ENCODE results near the gene FCGBP. TPM values are rescaled to one million over a fixed set of nuclear protein-coding genes. Genes with fewer than 3 reads are reported as not detected.

Gene FCGBP
- total and polyA plus RNA-seq, 2 of the 4 experiments (the other 2 are of a cell fraction): under 0.01 to 0.03 TPM

DNA sequence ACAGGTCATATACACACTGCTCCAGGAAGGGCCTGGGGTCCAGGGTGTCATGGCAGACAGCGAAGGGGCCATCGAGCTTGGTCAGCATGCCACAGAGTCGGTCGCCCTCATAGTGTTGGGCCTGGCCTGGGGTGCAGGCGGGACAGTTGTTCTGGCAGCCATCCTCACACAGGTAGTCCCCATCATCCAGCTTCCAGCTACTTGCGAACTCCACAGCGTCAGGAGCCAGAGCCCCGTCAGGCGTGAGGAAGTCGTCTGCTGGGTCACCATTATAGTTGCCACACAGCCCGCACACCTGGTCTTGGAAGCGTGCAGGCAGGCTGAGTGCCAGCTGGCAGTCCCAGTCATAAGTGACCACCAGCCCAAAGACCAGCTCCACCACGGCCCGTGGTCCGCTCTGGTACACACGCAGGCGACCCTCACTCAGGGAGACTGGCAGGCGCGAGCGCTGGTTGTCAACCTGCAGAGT is 16.2 kb downstream of the FCGBP start:
- Histone ChIP-seq H3K4me3 (ENCODE audit: insufficient read depth, low read depth, low read length) (no peak overlapping the region), H3K23ac (ENCODE audit: low read depth, low read length) (no peak overlapping the region), H2AK5ac (ENCODE audit: low read depth, low read length) (no peak overlapping the region), H3K18ac (ENCODE audit: low read depth, low read length) (no peak overlapping the region), H3K27me3 (ENCODE audit: control insufficient read depth, insufficient read depth, low read length) (peaks cover 3% of the 10 kb centered on the region; the same call in 1 of the 2 replicates), H3K9ac (ENCODE audit: low read depth, low read length) (no peak overlapping the region), H2BK20ac (ENCODE audit: low read depth, low read length) (no peak overlapping the region), H2BK15ac (ENCODE audit: low read depth, low read length) (no peak overlapping the region), H3K14ac (replicated peaks; ENCODE audit: low read depth, low read length) (no peak overlapping the region), H3K4me1 (ENCODE audit: control insufficient read depth, insufficient read depth, low read length) (no peaks in the 10 kb centered on the region), H4K91ac (ENCODE audit: insufficient read depth, low read depth, low read length) (no peak overlapping the region), H3K79me1 (ENCODE audit: low read depth in 1 of 2, low read length in 2 of 2) (no peaks in the 10 kb centered on the region), H2BK120ac (ENCODE audit: low read depth, low read length) (no peak overlapping the region), H4K8ac (ENCODE audit: low read depth in 2 of 2, low read length in 2 of 2) (no peak overlapping the region), H3K9me3 (ENCODE audit: control insufficient read depth, insufficient read depth, low read length) (no peaks in the 10 kb centered on the region), H3K36me3 (ENCODE audit: control insufficient read depth, insufficient read depth, low read length) (no peaks in the 10 kb centered on the region), H2AK9ac (replicated peaks; ENCODE audit: low read depth, low read length, poor library complexity) (no peak overlapping the region), H3K4ac (ENCODE audit: low read depth, low read length) (no peak overlapping the region), H4K20me1 (ENCODE audit: insufficient read depth, low read length) (no peaks in the 10 kb centered on the region), H3K4me2 (ENCODE audit: low read depth, low read length) (no peak overlapping the region), H3K9me1 (ENCODE audit: insufficient read depth, low read length) (no peaks in the 10 kb centered on the region), H3K27ac (ENCODE audit: insufficient read depth, low read length) (no peak overlapping the region), H3K56ac (ENCODE audit: extremely low read depth, insufficient read depth, low read length) (no peak overlapping the region), H2AFZ (replicated peaks; ENCODE audit: low read length, poor library complexity) (no peak overlapping the region), H4K5ac (ENCODE audit: low read depth, low read length) (no peak overlapping the region), H2BK5ac (ENCODE audit: low read depth, low read length, poor library complexity, severe bottlenecking) (no peak overlapping the region)
- DNase-seq (no peak), ATAC-seq (ENCODE audit: low read depth) (no peak)
- 90% methylated on average over 4 of the region's 20 CpGs; no CpG with 5 or more reads in 1 of the 2 experiments for WGBS, 2 experiments (ENCODE audit: extremely low coverage in 2 of 2, insufficient read length in 1 of 2)
- TF ChIP-seq FOS (IDR thresholded peaks at IDR 0.05; ENCODE audit: low read depth, low read length) (no peak), CHD1 (IDR thresholded peaks at IDR 0.05; ENCODE audit: low read depth, low read length) (no peak), NFE2L2 (IDR thresholded peaks at IDR 0.05; ENCODE audit: low read depth, low read length) (no peak), RAD21 (IDR thresholded peaks at IDR 0.05; ENCODE audit: low read length) (no peak), POLR2A (IDR thresholded peaks at IDR 0.05; ENCODE audit: low read depth, low read length) (no peak), BHLHE40 (IDR thresholded peaks at IDR 0.05; ENCODE audit: low read depth, low read length) (no peak), RFX5 (IDR thresholded peaks at IDR 0.05; ENCODE audit: low read depth, low read length) (no peak), SMC3 (IDR thresholded peaks at IDR 0.05; ENCODE audit: low read depth, low read length) (no peak), MAFK (IDR thresholded peaks at IDR 0.05; ENCODE audit: low read depth, low read length) (no peak), MXI1 (IDR thresholded peaks at IDR 0.05; ENCODE audit: borderline replicate concordance, low read depth, low read length) (no peak), MAZ (IDR thresholded peaks at IDR 0.05; ENCODE audit: borderline replicate concordance, low read depth, low read length) (no peak)
- TF ChIP-seq, protein P1, sequence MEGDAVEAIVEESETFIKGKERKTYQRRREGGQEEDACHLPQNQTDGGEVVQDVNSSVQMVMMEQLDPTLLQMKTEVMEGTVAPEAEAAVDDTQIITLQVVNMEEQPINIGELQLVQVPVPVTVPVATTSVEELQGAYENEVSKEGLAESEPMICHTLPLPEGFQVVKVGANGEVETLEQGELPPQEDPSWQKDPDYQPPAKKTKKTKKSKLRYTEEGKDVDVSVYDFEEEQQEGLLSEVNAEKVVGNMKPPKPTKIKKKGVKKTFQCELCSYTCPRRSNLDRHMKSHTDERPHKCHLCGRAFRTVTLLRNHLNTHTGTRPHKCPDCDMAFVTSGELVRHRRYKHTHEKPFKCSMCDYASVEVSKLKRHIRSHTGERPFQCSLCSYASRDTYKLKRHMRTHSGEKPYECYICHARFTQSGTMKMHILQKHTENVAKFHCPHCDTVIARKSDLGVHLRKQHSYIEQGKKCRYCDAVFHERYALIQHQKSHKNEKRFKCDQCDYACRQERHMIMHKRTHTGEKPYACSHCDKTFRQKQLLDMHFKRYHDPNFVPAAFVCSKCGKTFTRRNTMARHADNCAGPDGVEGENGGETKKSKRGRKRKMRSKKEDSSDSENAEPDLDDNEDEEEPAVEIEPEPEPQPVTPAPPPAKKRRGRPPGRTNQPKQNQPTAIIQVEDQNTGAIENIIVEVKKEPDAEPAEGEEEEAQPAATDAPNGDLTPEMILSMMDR (conservative IDR thresholded peaks at IDR 0.05; ENCODE audit: low read depth, low read length): no peak
- TF ChIP-seq, protein P2, sequence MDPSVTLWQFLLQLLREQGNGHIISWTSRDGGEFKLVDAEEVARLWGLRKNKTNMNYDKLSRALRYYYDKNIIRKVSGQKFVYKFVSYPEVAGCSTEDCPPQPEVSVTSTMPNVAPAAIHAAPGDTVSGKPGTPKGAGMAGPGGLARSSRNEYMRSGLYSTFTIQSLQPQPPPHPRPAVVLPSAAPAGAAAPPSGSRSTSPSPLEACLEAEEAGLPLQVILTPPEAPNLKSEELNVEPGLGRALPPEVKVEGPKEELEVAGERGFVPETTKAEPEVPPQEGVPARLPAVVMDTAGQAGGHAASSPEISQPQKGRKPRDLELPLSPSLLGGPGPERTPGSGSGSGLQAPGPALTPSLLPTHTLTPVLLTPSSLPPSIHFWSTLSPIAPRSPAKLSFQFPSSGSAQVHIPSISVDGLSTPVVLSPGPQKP (IDR thresholded peaks at IDR 0.05; ENCODE audit: borderline replicate concordance, low read depth, low read length): no peak
- intact Hi-C loops (cut with micrococcal nuclease): no loop called here
- ChIA-PET POLR2A (ENCODE audit: unreplicated experiment) (no interaction called here), CTCF (interaction anchor here (0.6 kb wide), 1 partner anchor 13 kb away, joined by 3 read pairs; no protein-coding TSS in a partner anchor)
- no TSS peak for BruUV-seq (replicated peaks)
- in situ Hi-C loops (cut with MboI; ENCODE audit: low sequenced_read_pairs): no loop called here
- dilution Hi-C loops (cut with HindIII; ENCODE audit: low sequenced_read_pairs, unreplicated experiment): no loop called here

All from IMR-90 (cell line).